HUES6 (cell line): ENCODE measurements around the gene SLC2A9.

Experiments used
- H3K27ac ChIP-seq: 2 replicates; pipeline ENCODE4 v1.7.0; 2013; ENCODE audit warnings: low read depth, mild to moderate bottlenecking, low read length, inconsistent platforms
- H3K27me3 ChIP-seq: 2 replicates; pipeline ENCODE4 v1.6.1; 2013; ENCODE audit warnings: low read length; ENCODE audit not compliant: control insufficient read depth, insufficient read depth
- H3K36me3 ChIP-seq: 2 replicates; pipeline ENCODE4 v1.6.1; 2013; ENCODE audit warnings: low read length; ENCODE audit not compliant: control insufficient read depth, insufficient read depth
- H3K4me1 ChIP-seq: 2 replicates; pipeline ENCODE4 v1.6.1; 2013; ENCODE audit warnings: low read length; ENCODE audit not compliant: control insufficient read depth, insufficient read depth
- H3K4me3 ChIP-seq: 2 replicates; pipeline ENCODE4 v1.5.1; 2013; ENCODE audit warnings: low read depth, low read length
- H3K9ac ChIP-seq: one replicate; pipeline ENCODE4 v1.6.1; 2013; ENCODE audit warnings: mild to moderate bottlenecking, low read length
- H3K9me3 ChIP-seq: 2 replicates; pipeline ENCODE4 v1.6.1; 2013; ENCODE audit warnings: low read depth, low read length; ENCODE audit not compliant: control insufficient read depth, insufficient read depth

SLC2A9 gene

DNA sequence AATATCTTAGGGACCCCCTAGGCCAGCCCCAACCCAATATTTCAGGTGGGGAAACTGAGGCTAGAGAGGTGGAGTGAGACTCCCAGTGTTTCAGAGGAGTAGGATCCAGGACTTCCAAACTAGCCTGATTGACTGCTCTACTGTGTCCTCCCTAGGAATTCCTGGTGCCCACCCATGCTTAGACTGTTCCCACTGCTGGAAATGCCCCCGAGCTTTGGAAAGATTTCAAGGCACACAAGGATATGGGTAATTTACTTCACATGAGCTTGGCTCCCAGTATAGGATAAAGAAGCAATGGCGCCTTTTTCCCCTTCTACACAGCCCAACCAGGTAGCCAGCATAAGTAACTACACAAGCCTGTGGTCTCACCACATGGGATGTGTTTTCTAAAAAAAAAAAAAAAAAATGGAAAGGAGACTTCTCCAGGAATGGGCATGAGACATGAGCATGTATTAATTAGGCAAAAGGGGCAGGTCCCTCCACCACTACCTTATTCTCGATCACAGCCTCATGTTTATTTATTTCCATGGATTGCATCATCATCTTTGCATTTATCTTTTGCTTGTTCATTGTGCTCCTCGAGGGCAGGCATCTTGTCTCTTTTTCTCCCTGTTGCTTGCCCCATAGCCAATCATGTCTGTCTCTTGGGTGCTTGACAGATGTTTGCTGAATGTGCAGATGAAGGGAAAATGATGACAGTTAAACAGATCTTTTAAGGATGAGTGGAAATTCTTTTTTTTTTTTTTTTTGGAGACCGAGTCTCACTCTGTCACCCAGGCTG lies 173.1 kb downstream of the SLC2A9 start:
- Histone ChIP-seq H3K36me3 (no peaks in the 10 kb centered on the region), H3K4me1 (no peaks in the 10 kb centered on the region), H3K4me3 (no peak overlapping the region), H3K27me3 (no peaks in the 10 kb centered on the region), H3K27ac (no peak overlapping the region), H3K9ac (no peak overlapping the region), H3K9me3 (no peaks in the 10 kb centered on the region)

DNA sequence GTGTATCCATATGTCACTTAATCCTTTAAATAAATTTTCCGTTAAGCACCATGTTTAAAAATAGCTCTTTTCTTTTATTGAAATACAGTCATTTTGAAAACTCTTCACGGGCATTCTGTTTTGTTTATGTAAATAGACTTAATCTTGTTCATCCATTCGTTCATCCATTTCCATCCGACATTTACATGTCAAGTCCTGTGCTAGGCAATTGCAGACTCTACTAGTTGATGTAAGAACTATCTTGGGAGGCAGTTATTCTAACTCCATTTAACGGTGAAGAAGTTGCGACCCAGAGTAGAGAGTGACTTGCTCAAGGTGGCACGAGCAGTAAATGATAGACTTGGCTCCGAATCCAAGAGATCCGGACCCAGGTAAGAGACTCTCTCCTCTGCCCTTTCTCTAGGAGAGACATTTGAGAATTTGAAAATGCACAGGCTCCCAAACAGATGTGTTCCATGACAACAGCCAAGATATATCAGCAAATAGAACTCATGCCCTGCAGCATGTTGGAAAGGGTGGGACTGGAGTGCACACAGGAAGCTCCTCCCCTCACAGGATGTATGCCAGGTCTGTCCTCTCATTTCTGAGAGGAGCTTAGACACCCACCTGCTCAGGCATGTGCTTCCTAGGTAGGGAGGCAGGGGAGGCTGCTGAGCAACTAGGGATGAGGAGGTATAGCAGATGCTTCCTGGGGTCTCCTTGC lies 175.4 kb downstream of the SLC2A9 start:
- no peaks in the 10 kb centered on the region for H3K36me3 ChIP-seq
- H3K27me3 ChIP-seq = no peaks in the 10 kb centered on the region
- H3K27ac ChIP-seq = no peak overlapping the region
- no peak overlapping the region for H3K4me3 ChIP-seq
- peaks cover 11% of the 10 kb centered on the region for H3K9me3 ChIP-seq
- no peak overlapping the region for H3K9ac ChIP-seq
- H3K4me1 ChIP-seq = no peaks in the 10 kb centered on the region

- no peaks in the 10 kb centered on the region for H3K36me3 ChIP-seq
- H3K4me1 ChIP-seq = no peaks in the 10 kb centered on the region
- H3K9ac ChIP-seq = no peak overlapping the region
- H3K9me3 ChIP-seq = peaks cover 17% of the 10 kb centered on the region
- no peak overlapping the region for H3K27ac ChIP-seq
- H3K4me3 ChIP-seq = no peak overlapping the region
- H3K27me3 ChIP-seq = no peaks in the 10 kb centered on the region; the same call in 1 of the 2 replicates
Observed at GRCh38 chr4:9841072-9841471, 180.2 kb downstream of the SLC2A9 start.

- Histone ChIP-seq H3K27me3 (no peaks in the 10 kb centered on the region; the same call in 1 of the 2 replicates), H3K27ac (no peak overlapping the region), H3K9me3 (peaks cover under 1% of the 10 kb centered on the region; the same call in 1 of the 2 replicates), H3K36me3 (no peaks in the 10 kb centered on the region), H3K4me1 (no peaks in the 10 kb centered on the region), H3K9ac (no peak overlapping the region), H3K4me3 (no peak overlapping the region)
Observed at GRCh38 chr4:9835430-9835829, 185.9 kb downstream of the SLC2A9 start.

GRCh38 chr4:9833421-9833820 lies 187.9 kb downstream of the SLC2A9 start:
- Histone ChIP-seq H3K4me1 (no peaks in the 10 kb centered on the region), H3K9ac (no peak overlapping the region), H3K9me3 (no peaks in the 10 kb centered on the region), H3K27ac (no peak overlapping the region), H3K36me3 (no peaks in the 10 kb centered on the region), H3K27me3 (no peaks in the 10 kb centered on the region; the same call in 1 of the 2 replicates), H3K4me3 (no peak overlapping the region)

DNA sequence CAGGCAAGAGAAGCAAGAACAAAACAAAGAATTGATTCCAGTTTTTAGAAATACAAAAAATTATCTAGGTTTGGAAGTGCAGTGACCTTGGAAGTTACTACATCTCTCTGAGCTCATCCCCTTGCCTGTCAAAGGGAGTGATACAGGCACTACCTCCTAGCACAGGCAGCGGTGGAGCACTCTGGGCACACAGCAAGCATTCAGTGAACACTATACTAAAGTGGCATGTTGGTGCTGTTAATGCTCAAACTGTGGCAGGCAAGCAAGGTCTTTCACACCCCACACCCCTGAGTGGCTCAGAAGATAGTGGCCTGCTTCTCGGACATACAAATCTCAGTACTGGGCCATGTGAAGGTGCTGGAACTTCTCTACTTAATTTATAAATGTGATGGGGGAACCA lies 188.7 kb downstream of the SLC2A9 start:
- Histone ChIP-seq H3K36me3 (no peaks in the 10 kb centered on the region), H3K4me1 (no peaks in the 10 kb centered on the region), H3K9me3 (no peaks in the 10 kb centered on the region)

DNA sequence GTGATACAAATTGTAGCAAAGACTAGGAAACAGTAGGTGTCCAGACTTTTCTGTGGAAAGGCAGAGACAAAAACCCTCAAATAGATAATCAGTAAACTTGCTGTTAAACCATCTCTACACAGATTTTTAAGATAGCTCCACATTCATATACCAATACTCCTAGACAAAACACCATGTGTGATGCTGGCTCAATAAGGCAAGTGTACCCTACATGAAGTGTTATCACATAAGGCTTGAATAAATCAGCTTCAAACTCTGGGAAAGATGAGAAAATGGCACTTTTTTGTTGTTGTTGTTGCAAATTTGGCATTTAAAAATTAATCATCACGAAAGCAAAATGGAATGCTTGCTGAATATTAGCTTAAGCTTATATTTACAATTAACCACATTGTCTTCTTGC lies 194.7 kb downstream of the SLC2A9 start:
- no peaks in the 10 kb centered on the region for H3K9me3 ChIP-seq
- H3K9ac ChIP-seq = no peak overlapping the region
- no peak overlapping the region for H3K27ac ChIP-seq
- H3K4me3 ChIP-seq = no peak overlapping the region
- H3K4me1 ChIP-seq = no peaks in the 10 kb centered on the region
- no peaks in the 10 kb centered on the region for H3K36me3 ChIP-seq
- peaks cover 8% of the 10 kb centered on the region; the same call in 1 of the 2 replicates for H3K27me3 ChIP-seq

More for the DNA sequence above, 188.7 kb downstream of the SLC2A9 start:
- Histone ChIP-seq H3K27ac (no peak overlapping the region), H3K27me3 (no peaks in the 10 kb centered on the region; the same call in 1 of the 2 replicates), H3K4me3 (no peak overlapping the region), H3K9ac (no peak overlapping the region)

DNA sequence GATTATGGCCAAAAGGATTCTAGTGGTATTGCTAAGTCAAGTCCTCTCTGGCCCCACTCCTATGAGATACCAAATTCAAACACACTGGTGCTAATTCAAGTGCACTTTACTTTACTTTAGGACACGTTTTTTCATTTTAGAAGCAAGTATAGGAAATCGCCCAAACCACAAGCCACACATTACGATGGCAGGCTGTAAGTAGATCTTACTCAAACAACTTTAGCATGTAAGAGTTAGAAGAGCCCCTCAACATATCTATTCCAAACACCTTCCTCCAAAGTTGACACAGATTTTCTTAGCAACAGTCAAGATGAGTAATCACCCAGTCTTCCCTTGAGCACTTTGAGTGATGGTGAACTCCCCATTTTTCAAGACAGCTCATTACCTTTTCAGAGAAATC lies 196.2 kb downstream of the SLC2A9 start:
- Histone ChIP-seq H3K27me3 (peaks cover 8% of the 10 kb centered on the region; the same call in 1 of the 2 replicates), H3K36me3 (no peaks in the 10 kb centered on the region), H3K4me1 (no peaks in the 10 kb centered on the region), H3K4me3 (no peak overlapping the region), H3K9me3 (no peaks in the 10 kb centered on the region), H3K27ac (no peak overlapping the region), H3K9ac (no peak overlapping the region)

DNA sequence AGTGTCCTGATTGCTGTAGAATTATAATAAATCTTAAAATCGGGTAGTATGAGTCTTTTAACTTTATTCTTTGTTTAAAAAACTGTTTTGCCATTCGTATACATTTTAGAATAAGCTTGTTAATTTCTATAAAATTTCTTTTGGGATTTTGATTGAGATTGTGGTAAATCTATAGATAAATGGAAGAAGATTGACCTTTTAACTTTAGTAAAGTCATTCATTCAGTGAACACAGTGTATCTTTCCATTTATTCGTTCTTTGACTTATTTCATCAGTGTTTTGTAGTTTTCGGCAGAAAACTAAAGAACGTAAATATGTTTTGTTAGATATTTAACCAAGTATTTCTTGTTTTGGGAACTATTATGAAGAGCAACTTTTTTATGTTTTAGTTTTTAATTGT lies 201.0 kb downstream of the SLC2A9 start:
- no peaks in the 10 kb centered on the region for H3K4me1 ChIP-seq
- no peak overlapping the region for H3K9ac ChIP-seq
- peaks cover 4% of the 10 kb centered on the region; the same call in 1 of the 2 replicates for H3K27me3 ChIP-seq
- H3K9me3 ChIP-seq = 0 out of 2 replicates have a peak, but pooled peaks cover 2% of the 10 kb centered on the region
- no peak overlapping the region for H3K27ac ChIP-seq
- H3K36me3 ChIP-seq = no peaks in the 10 kb centered on the region
- no peak overlapping the region for H3K4me3 ChIP-seq

- no peak overlapping the region for H3K4me3 ChIP-seq
- no peaks in the 10 kb centered on the region for H3K36me3 ChIP-seq
- H3K4me1 ChIP-seq = no peaks in the 10 kb centered on the region
- no peaks in the 10 kb centered on the region for H3K27me3 ChIP-seq
- H3K9ac ChIP-seq = no peak overlapping the region
- H3K9me3 ChIP-seq = 0 out of 2 replicates have a peak, but pooled peaks cover 2% of the 10 kb centered on the region
- H3K27ac ChIP-seq = no peak overlapping the region
Observed at GRCh38 chr4:9816285-9816684, 205.0 kb downstream of the SLC2A9 start.
